PC-9 (cell line): Measurements from ENCODE around the gene SYNM. TPM values are rescaled to one million over a fixed set of nuclear protein-coding genes. Genes with fewer than 3 reads are reported as not detected.

Experiments
- BruUV-seq: library from RNA; stranded (reverse); fragments of 400-500 nt; replicated peaks from 2 replicates; lab custom pipeline; 2021; lab: Mats Ljungman, UMichigan
- CTCF ChIA-PET: fragments of 300-600 bp; sonication (Branson Sonifier 250); formaldehyde crosslinking; loops from one replicate; lab custom pipeline; 2022; ENCODE audit warnings: antibody characterized with exemption; lab: Charles Lee
- POLR2A ChIA-PET: fragments of 300-600 bp; sonication (Branson Sonifier 250); formaldehyde crosslinking; loops from one replicate; lab custom pipeline; 2022; ENCODE audit warnings: antibody characterized with exemption; ENCODE audit not compliant: unreplicated experiment; lab: Charles Lee
- DNase-seq, 2 experiments: peaks; one replicate each; pipeline versions ENCODE4 v3.0.0 to v3.0.0-alpha.2; 2015 to 2022; ENCODE audit warnings: mixed read lengths in 1 of 2
- H2AFZ ChIP-seq: fragments of 200-600 bp; sonication (generic); 2 replicates; pipeline ENCODE4 v1.8.1; 2017; ENCODE audit warnings: antibody characterized with exemption
- H3F3A ChIP-seq: fragments of 200-600 bp; sonication (generic); 2 replicates; pipeline ENCODE4 v1.8.1; 2017; ENCODE audit warnings: antibody characterized with exemption, mild to moderate bottlenecking, low read depth; ENCODE audit not compliant: insufficient read depth
- H3K27ac ChIP-seq: fragments of 200-600 bp; sonication (generic); 2 replicates; pipeline ENCODE4 v1.6.1; 2016; ENCODE audit warnings: mixed run types
- H3K27me3 ChIP-seq: fragments of 200-600 bp; sonication (generic); 2 replicates; pipeline ENCODE4 v1.6.1; 2016; ENCODE audit warnings: low read depth, mixed run types; ENCODE audit not compliant: insufficient read depth
- H3K36me3 ChIP-seq: fragments of 200-600 bp; sonication (generic); 2 replicates; pipeline ENCODE4 v1.6.1; 2016; ENCODE audit warnings: low read depth, mixed run types
- H3K4me1 ChIP-seq: fragments of 200-600 bp; sonication (generic); replicated peaks from 2 replicates; pipeline ENCODE4 v1.6.1; 2016; ENCODE audit warnings: mixed run types; ENCODE audit not compliant: insufficient read depth
- H3K4me2 ChIP-seq: fragments of 200-600 bp; sonication (generic); 2 replicates; pipeline ENCODE4 v1.6.1; 2017; ENCODE audit warnings: mixed run types
- H3K4me3 ChIP-seq: fragments of 200-600 bp; sonication (generic); 2 replicates; pipeline ENCODE4 v1.6.1; 2016; ENCODE audit warnings: mixed run types
- H3K79me2 ChIP-seq: fragments of 200-600 bp; sonication (generic); 2 replicates; pipeline ENCODE4 v1.6.1; 2017; ENCODE audit warnings: low read depth, mixed run types
- H3K9me2 ChIP-seq: fragments of 200-600 bp; sonication (generic); 2 replicates; pipeline ENCODE4 v1.8.1; 2017; ENCODE audit warnings: mild to moderate bottlenecking; ENCODE audit not compliant: insufficient read depth
- H3K9me3 ChIP-seq: fragments of 200-600 bp; sonication (generic); 2 replicates; pipeline ENCODE4 v1.8.1; 2016; ENCODE audit warnings: low read depth; ENCODE audit not compliant: insufficient read depth
- H4K20me1 ChIP-seq: fragments of 200-600 bp; sonication (generic); 2 replicates; pipeline ENCODE4 v1.8.1; 2017; ENCODE audit not compliant: insufficient read depth
- CTCF ChIP-seq: fragments of 200-600 bp; sonication (generic); conservative IDR thresholded peaks from 2 replicates; pipeline ENCODE4 v1.6.1; 2017; ENCODE audit warnings: mixed run types, antibody characterized with exemption, mild to moderate bottlenecking, moderate library complexity
- EZH2 ChIP-seq: fragments of 200-600 bp; sonication (generic); IDR thresholded peaks from 2 replicates; pipeline ENCODE4 v1.8.0; 2017; ENCODE audit warnings: antibody characterized with exemption, low read depth
- intact Hi-C: fragments of 100-400 bp; cut with micrococcal nuclease; formaldehyde crosslinking; loops from one replicate; pipeline ENCODE4 v1.10.0; 2022; ENCODE audit not compliant: unreplicated experiment
- total RNA-seq: library from RNA; stranded (reverse); gene quantifications from 2 replicates; pipeline ENCODE4 v1.2.3, GENCODE V29; 2021

The SYNM gene
- total RNA-seq, 1 experiment from 2014 or later, result 2.4 TPM

GRCh38 chr15:99092554-99093172 is 12.2 kb upstream of the SYNM start:
- Histone ChIP-seq H3K27ac (no peak overlapping the region), H3K4me1 (no peaks in the 10 kb centered on the region), H3K9me3 (no peaks in the 10 kb centered on the region), H3K79me2 (no peaks in the 10 kb centered on the region), H2AFZ (no peak overlapping the region), H4K20me1 (no peaks in the 10 kb centered on the region), H3K4me3 (no peak overlapping the region), H3K27me3 (peaks cover 15% of the 10 kb centered on the region; the same call in 1 of the 2 replicates), H3K36me3 (no peaks in the 10 kb centered on the region), H3F3A (no peaks in the 10 kb centered on the region), H3K4me2 (no peak overlapping the region), H3K9me2 (no peaks in the 10 kb centered on the region)
- ChIA-PET CTCF (no interaction called here), POLR2A (no interaction called here)
- no peak for TF ChIP-seq CTCF
- TF ChIP-seq EZH2, result no peak
- DNase-seq, result no peak
- intact Hi-C loops, result no loop called here
- BruUV-seq, result no TSS peak

GRCh38 chr15:99095626-99096025 is 9.3 kb upstream of the SYNM start:
- no peak overlapping the region for H3K4me3 ChIP-seq
- peaks cover 6% of the 10 kb centered on the region; the same call in 1 of the 2 replicates for H3K27me3 ChIP-seq
- ChIA-PET CTCF (no interaction called here), POLR2A (no interaction called here)
- H2AFZ ChIP-seq, result no peak overlapping the region
- no peaks in the 10 kb centered on the region for H3K4me1 ChIP-seq
- intact Hi-C loops, result no loop called here
- H3K4me2 ChIP-seq, result no peak overlapping the region
- no peaks in the 10 kb centered on the region for H3K9me3 ChIP-seq
- no peak for DNase-seq
- H4K20me1 ChIP-seq, result no peaks in the 10 kb centered on the region
- H3K79me2 ChIP-seq, result no peaks in the 10 kb centered on the region
- no peaks in the 10 kb centered on the region for H3K9me2 ChIP-seq
- BruUV-seq, result no TSS peak
- no peak overlapping the region for H3K27ac ChIP-seq
- H3K36me3 ChIP-seq, result no peaks in the 10 kb centered on the region
- no peaks in the 10 kb centered on the region for H3F3A ChIP-seq
- no peak for TF ChIP-seq CTCF
- TF ChIP-seq EZH2, result no peak

GRCh38 chr15:99096173-99096893 is 8.5 kb upstream of the SYNM start:
- intact Hi-C loops, result no loop called here
- Histone ChIP-seq H3K9me2 (no peaks in the 10 kb centered on the region), H2AFZ (no peak overlapping the region), H3K36me3 (no peaks in the 10 kb centered on the region), H3K27ac (no peak overlapping the region), H3K27me3 (peaks cover 6% of the 10 kb centered on the region; the same call in 1 of the 2 replicates), H3F3A (no peaks in the 10 kb centered on the region), H3K9me3 (no peaks in the 10 kb centered on the region), H3K79me2 (no peaks in the 10 kb centered on the region), H3K4me3 (no peak overlapping the region), H3K4me2 (no peak overlapping the region), H3K4me1 (no peaks in the 10 kb centered on the region), H4K20me1 (no peaks in the 10 kb centered on the region)
- TF ChIP-seq CTCF (no peak), EZH2 (no peak)
- ChIA-PET POLR2A (no interaction called here), CTCF (no interaction called here)
- BruUV-seq, result no TSS peak
- no peak for DNase-seq
